IMR-90 (cell line): ENCODE data around the gene ZSCAN10. TPM values are rescaled to one million over a fixed set of nuclear protein-coding genes. Genes with fewer than 3 reads are reported as not detected.

Experiments
- ATAC-seq: fragments of 200-7000 bp; cut with Tn5 transposase; 2 replicates; pipeline ENCODE4 v1.9.1; 2020; ENCODE audit warnings: low read depth, mild to moderate bottlenecking, moderate library complexity
- BruUV-seq: library from RNA; stranded (reverse); fragments of 400-500 nt; replicated peaks from 2 replicates; lab custom pipeline; 2021; lab: Mats Ljungman, UMichigan
- CTCF ChIA-PET: fragments of 300-600 bp; formaldehyde crosslinking; extraction: SDS; loops from one replicate; lab custom pipeline; 2021; ENCODE audit warnings: antibody characterized with exemption; lab: Yijun Ruan, JAX
- POLR2A ChIA-PET: fragments of 300-600 bp; sonication (Branson Sonifier 250); formaldehyde crosslinking; loops from one replicate; lab custom pipeline; 2022; ENCODE audit warnings: antibody characterized with exemption; ENCODE audit not compliant: unreplicated experiment; lab: Charles Lee
- DNase-seq: peaks from one replicate; pipeline ENCODE4 v3.0.0; 2013
- H2AFZ ChIP-seq: replicated peaks from 2 replicates; pipeline ENCODE3; 2013; ENCODE audit warnings: low read length, mild to moderate bottlenecking; ENCODE audit not compliant: poor library complexity
- H2AK5ac ChIP-seq: 2 replicates; pipeline ENCODE4 v1.6.1; 2013; ENCODE audit warnings: low read depth, low read length, inconsistent platforms
- H2AK9ac ChIP-seq: replicated peaks from 2 replicates; pipeline ENCODE3; 2013; ENCODE audit warnings: mild to moderate bottlenecking, low read depth, low read length, moderate library complexity; ENCODE audit not compliant: poor library complexity
- H2BK120ac ChIP-seq: 2 replicates; pipeline ENCODE4 v1.6.1; 2013; ENCODE audit warnings: low read depth, low read length, inconsistent platforms
- H2BK15ac ChIP-seq: 3 replicates; pipeline ENCODE4 v1.6.1; 2013; ENCODE audit warnings: low read depth, low read length, inconsistent platforms
- H2BK20ac ChIP-seq: 2 replicates; pipeline ENCODE4 v1.6.1; 2013; ENCODE audit warnings: low read depth, mild to moderate bottlenecking, inconsistent platforms, low read length, moderate library complexity
- H2BK5ac ChIP-seq: 2 replicates; pipeline ENCODE4 v1.6.1; 2013; ENCODE audit warnings: mild to moderate bottlenecking, low read depth, low read length, inconsistent platforms; ENCODE audit not compliant: poor library complexity, severe bottlenecking
- H3K14ac ChIP-seq: replicated peaks from 2 replicates; pipeline ENCODE4 v1.6.1; 2013; ENCODE audit warnings: low read depth, low read length, inconsistent platforms
- H3K18ac ChIP-seq: 2 replicates; pipeline ENCODE4 v1.6.1; 2013; ENCODE audit warnings: low read depth, low read length, control low read depth
- H3K23ac ChIP-seq: 2 replicates; pipeline ENCODE4 v1.6.1; 2013; ENCODE audit warnings: low read depth, low read length, inconsistent platforms
- H3K27ac ChIP-seq: 2 replicates; pipeline ENCODE4 v1.5.1; 2013; ENCODE audit warnings: mild to moderate bottlenecking, control low read depth, low read length; ENCODE audit not compliant: insufficient read depth
- H3K27me3 ChIP-seq: 2 replicates; pipeline ENCODE4 v1.6.1; 2013; ENCODE audit warnings: low read length; ENCODE audit not compliant: control insufficient read depth, insufficient read depth
- H3K36me3 ChIP-seq: 2 replicates; pipeline ENCODE4 v1.6.1; 2013; ENCODE audit warnings: low read length, mixed read lengths; ENCODE audit not compliant: control insufficient read depth, insufficient read depth
- H3K4ac ChIP-seq: 2 replicates; pipeline ENCODE4 v1.6.1; 2013; ENCODE audit warnings: low read depth, low read length, inconsistent platforms
- H3K4me1 ChIP-seq: 2 replicates; pipeline ENCODE4 v1.6.1; 2013; ENCODE audit warnings: low read length, mixed read lengths; ENCODE audit not compliant: control insufficient read depth, insufficient read depth
- H3K4me2 ChIP-seq: 2 replicates; pipeline ENCODE4 v1.6.1; 2013; ENCODE audit warnings: low read depth, mild to moderate bottlenecking, control low read depth, low read length, moderate library complexity
- H3K4me3 ChIP-seq: 2 replicates; pipeline ENCODE4 v1.5.1; 2013; ENCODE audit warnings: low read depth, mild to moderate bottlenecking, control low read depth, low read length, moderate library complexity; ENCODE audit not compliant: insufficient read depth
- H3K56ac ChIP-seq: 2 replicates; pipeline ENCODE4 v1.6.1; 2013; ENCODE audit warnings: low read length, inconsistent platforms; ENCODE audit not compliant: insufficient read depth; ENCODE audit errors: extremely low read depth
- H3K79me1 ChIP-seq, 2 experiments: 2 replicates each; pipeline ENCODE4 v1.6.1; 2013; ENCODE audit warnings: low read length in 2 of 2, inconsistent platforms in 1 of 2, low read depth in 1 of 2
- H3K9ac ChIP-seq: 2 replicates; pipeline ENCODE4 v1.6.1; 2013; ENCODE audit warnings: low read depth, low read length, control low read depth
- H3K9me1 ChIP-seq: 2 replicates; pipeline ENCODE4 v1.6.1; 2013; ENCODE audit warnings: low read length, inconsistent platforms; ENCODE audit not compliant: insufficient read depth
- H3K9me3 ChIP-seq: 2 replicates; pipeline ENCODE4 v1.6.1; 2013; ENCODE audit warnings: low read length; ENCODE audit not compliant: control insufficient read depth, insufficient read depth
- H4K20me1 ChIP-seq: 2 replicates; pipeline ENCODE4 v1.6.1; 2013; ENCODE audit warnings: low read length, inconsistent platforms; ENCODE audit not compliant: insufficient read depth
- H4K5ac ChIP-seq: 2 replicates; pipeline ENCODE4 v1.6.1; 2013; ENCODE audit warnings: mild to moderate bottlenecking, low read depth, low read length, control low read depth
- H4K8ac ChIP-seq, 2 experiments: 2 replicates each; pipeline ENCODE4 v1.6.1; 2013; ENCODE audit warnings: low read depth in 2 of 2, low read length in 2 of 2, control low read depth in 1 of 2, inconsistent platforms in 1 of 2
- H4K91ac ChIP-seq: 2 replicates; pipeline ENCODE4 v1.6.1; 2013; ENCODE audit warnings: low read depth, low read length, inconsistent platforms; ENCODE audit not compliant: insufficient read depth
- CEBPB ChIP-seq: IDR thresholded peaks from 2 replicates; pipeline ENCODE4 v1.6.1; 2012; ENCODE audit warnings: low read depth, low read length, improper control_type of control experiment
- CHD1 ChIP-seq: IDR thresholded peaks from 2 replicates; pipeline ENCODE4 v1.6.1; 2012; ENCODE audit warnings: low read depth, low read length, improper control_type of control experiment
- FOS ChIP-seq: fragments of 150-350 bp; IDR thresholded peaks from 2 replicates; pipeline ENCODE4 v1.6.1; 2016; ENCODE audit warnings: low read depth, low read length
- NFE2L2 ChIP-seq: fragments of 150-350 bp; IDR thresholded peaks from 2 replicates; pipeline ENCODE4 v1.6.1; 2016; ENCODE audit warnings: low read depth, mild to moderate bottlenecking, low read length
- POLR2A ChIP-seq: IDR thresholded peaks from 2 replicates; pipeline ENCODE4 v1.6.1; 2012; ENCODE audit warnings: mild to moderate bottlenecking, low read depth, low read length
- WGBS, 2 experiments: methylation state at CpG; one replicate each; pipeline versions ENCODE4 v1.1.5 to v1.1.7; 2013; ENCODE audit warnings: missing lambda C conversion rate in 2 of 2; ENCODE audit not compliant: insufficient read length in 1 of 2; ENCODE audit errors: extremely low coverage in 2 of 2; 5-methylcytosine and 5-hydroxymethylcytosine counted together
- dilution Hi-C: fragments of 300-500 bp; cut with HindIII; formaldehyde crosslinking; loops from one replicate; pipeline ENCODE4 v1.14.3; 2018; ENCODE audit warnings: low sequenced_read_pairs; ENCODE audit not compliant: unreplicated experiment
- in situ Hi-C: fragments of 300-500 bp; cut with MboI; formaldehyde crosslinking; loops from 3 replicates; pipeline ENCODE4 v1.14.3; 2019; ENCODE audit warnings: low sequenced_read_pairs, inconsistent platforms, mixed read lengths
- intact Hi-C: fragments of 100-400 bp; cut with micrococcal nuclease; formaldehyde crosslinking; loops from 2 replicates; pipeline ENCODE4 v1.10.0; 2022
- microRNA-seq, 2 experiments: library from miRNA; stranded (forward) in 1 of 2; unstranded in 1 of 2; fragments of 10-50 nt in 1 of 2; fragments of <30 nt in 1 of 2; gene quantifications in 1 of 2; microRNA quantifications in 1 of 2; one replicate each; pipeline versions ENCODE3 to v1.1.0; 2013 to 2020; ENCODE audit not compliant: insufficient read depth in 1 of 2, insufficient read length in 1 of 2, unreplicated experiment in 1 of 2
- polyA plus RNA-seq, 3 experiments: library from polyadenylated mRNA; depleted of rRNA; stranded (reverse); fragments of >200 nt; gene quantifications; 2 replicates each; pipeline ENCODE4 v1.2.3, GENCODE V29; 2012; ENCODE audit warnings: low replicate concordance in 1 of 3
- small RNA-seq, 5 experiments: library from RNA; depleted of rRNA; stranded (forward); fragments of <200 nt; gene quantifications; one replicate each; pipeline ENCODE3, GENCODE V24; 2012
- total RNA-seq: library from RNA; depleted of rRNA; stranded (reverse); fragments of >200 nt; gene quantifications from 2 replicates; pipeline ENCODE4 v1.2.3, GENCODE V29; 2012; rRNA removed
- TF ChIP-seq, protein P1 (sequence below): fragments of 150-350 bp; IDR thresholded peaks from 2 replicates; pipeline ENCODE4 v1.6.1; 2016; ENCODE audit warnings: low read depth, mild to moderate bottlenecking, low read length, moderate library complexity, borderline replicate concordance

The ZSCAN10 gene
- total and polyA plus RNA-seq, 2 of the 4 experiments (the other 2 are of a cell fraction) = not detected

DNA sequence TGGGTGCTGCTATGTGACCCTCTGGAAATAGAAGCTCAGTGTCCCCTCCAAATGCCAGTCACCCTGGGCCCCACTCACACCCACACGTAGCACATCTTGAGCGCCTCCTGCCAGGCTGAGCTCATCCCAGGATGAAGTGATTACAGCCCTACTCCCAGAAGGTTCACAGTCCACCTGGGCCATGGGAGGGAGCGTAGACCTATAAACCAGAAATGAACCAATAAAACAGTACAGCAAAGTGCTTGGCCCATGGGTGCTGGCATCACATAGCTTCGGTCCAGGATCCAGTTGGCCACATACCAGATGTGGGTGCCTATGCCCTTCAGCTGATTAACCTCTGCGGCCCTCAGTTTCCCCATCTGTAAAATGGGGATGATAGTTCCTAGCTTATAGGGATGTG, 60.2 kb downstream of the ZSCAN10 start:
- ChIA-PET CTCF (interaction anchor here (2.3 kb wide), 1 partner anchor 11 kb away, joined by 7 read pairs; no protein-coding TSS in a partner anchor), POLR2A (no interaction called here)
- Histone ChIP-seq H2BK120ac (no peak overlapping the region), H2BK5ac (no peak overlapping the region), H3K79me1 (no peaks in the 10 kb centered on the region), H3K9ac (no peak overlapping the region), H3K23ac (0 out of 2 replicates have a peak overlapping the region, but pooled peaks have one; percentile 38), H3K27me3 (peaks cover 63% of the 10 kb centered on the region), H4K8ac (no peak overlapping the region), H2AFZ (peak overlapping the region; percentile 14), H2AK9ac (no peak overlapping the region), H3K27ac (no peak overlapping the region), H3K9me1 (no peaks in the 10 kb centered on the region), H2BK20ac (no peak overlapping the region), H3K36me3 (no peaks in the 10 kb centered on the region), H2BK15ac (no peak overlapping the region), H3K14ac (no peak overlapping the region), H3K4me2 (no peak overlapping the region), H3K4me1 (no peaks in the 10 kb centered on the region), H3K56ac (no peak overlapping the region), H3K18ac (no peak overlapping the region), H4K91ac (no peak overlapping the region), H3K4ac (no peak overlapping the region), H3K4me3 (no peak overlapping the region), H3K9me3 (no peaks in the 10 kb centered on the region), H2AK5ac (no peak overlapping the region), H4K5ac (no peak overlapping the region), H4K20me1 (no peaks in the 10 kb centered on the region)
- intact Hi-C loops (no loop called here), in situ Hi-C loops (no loop called here), dilution Hi-C loops (no loop called here)
- no TSS peak for BruUV-seq
- TF ChIP-seq NFE2L2 (no peak), POLR2A (no peak), CEBPB (no peak), FOS (no peak), CHD1 (no peak)
- TF ChIP-seq, protein P1, sequence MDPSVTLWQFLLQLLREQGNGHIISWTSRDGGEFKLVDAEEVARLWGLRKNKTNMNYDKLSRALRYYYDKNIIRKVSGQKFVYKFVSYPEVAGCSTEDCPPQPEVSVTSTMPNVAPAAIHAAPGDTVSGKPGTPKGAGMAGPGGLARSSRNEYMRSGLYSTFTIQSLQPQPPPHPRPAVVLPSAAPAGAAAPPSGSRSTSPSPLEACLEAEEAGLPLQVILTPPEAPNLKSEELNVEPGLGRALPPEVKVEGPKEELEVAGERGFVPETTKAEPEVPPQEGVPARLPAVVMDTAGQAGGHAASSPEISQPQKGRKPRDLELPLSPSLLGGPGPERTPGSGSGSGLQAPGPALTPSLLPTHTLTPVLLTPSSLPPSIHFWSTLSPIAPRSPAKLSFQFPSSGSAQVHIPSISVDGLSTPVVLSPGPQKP = no peak
- WGBS, 2 experiments = 50% methylated on average over 1 of the region's 5 CpGs; no CpG with 5 or more reads in 1 of the 2 experiments
- DNase-seq (no peak), ATAC-seq (no peak)

Small RNA genes lying within 50 kb of the gene (microRNA-seq; reads per million reads assigned to microRNA genes)
- gene RNU1-22P (ENCODE audit: insufficient read depth, insufficient read length) = not detected

Small RNA genes lying within 50 kb of the gene (small RNA-seq; reads per million reads assigned to genes)
- gene RNU1-22P = 0 to 4.8 (median 0.15) reads per million in 5 experiments

Other genes with a start within 250 kb of the ZSCAN10 start
- not detected in 2 replicates for gene PRSS22, start 241.1 kb downstream of the ZSCAN10 start, total RNA-seq
- gene PRSS22, start 241.1 kb downstream of the ZSCAN10 start, polyA plus RNA-seq (2012; rRNA removed) = not detected in 2 replicates
- gene FLYWCH2, start 216.1 kb downstream of the ZSCAN10 start, total RNA-seq = 42.3 and 48.9 TPM in 2 replicates
- gene FLYWCH2, start 216.1 kb downstream of the ZSCAN10 start, polyA plus RNA-seq (2012; rRNA removed) = 66.3 and 77.2 TPM in 2 replicates
- gene FLYWCH1, start 187.4 kb downstream of the ZSCAN10 start, total RNA-seq = 14.3 and 16.1 TPM in 2 replicates
- gene FLYWCH1, start 187.4 kb downstream of the ZSCAN10 start, polyA plus RNA-seq (2012; rRNA removed) = 25.2 and 32.3 TPM in 2 replicates
- not detected in 2 replicates for gene KREMEN2, start 135.0 kb downstream of the ZSCAN10 start, total RNA-seq
- gene KREMEN2, start 135.0 kb downstream of the ZSCAN10 start, polyA plus RNA-seq (2012; rRNA removed) = 0.03 and 0.11 TPM in 2 replicates
- 2.2 TPM in 2 replicates for gene PAQR4, start 129.9 kb downstream of the ZSCAN10 start, total RNA-seq
- gene PAQR4, start 129.9 kb downstream of the ZSCAN10 start, polyA plus RNA-seq (2012; rRNA removed) = 10.0 and 10.1 TPM in 2 replicates
- gene PKMYT1, start 118.8 kb downstream of the ZSCAN10 start, total RNA-seq = 1.8 and 2.8 TPM in 2 replicates
- 14.9 and 18.7 TPM in 2 replicates for gene PKMYT1, start 118.8 kb downstream of the ZSCAN10 start, polyA plus RNA-seq (2012; rRNA removed)
- gene CLDN9, start 86.4 kb downstream of the ZSCAN10 start, total RNA-seq = not detected in 2 replicates
- 0.05 TPM in 1 of 2 replicates, not detected in the other for gene CLDN9, start 86.4 kb downstream of the ZSCAN10 start, polyA plus RNA-seq (2012; rRNA removed)
- not detected in 2 replicates for gene CLDN6, start 81.1 kb downstream of the ZSCAN10 start, total RNA-seq
- 0.07 and 0.14 TPM in 2 replicates for gene CLDN6, start 81.1 kb downstream of the ZSCAN10 start, polyA plus RNA-seq (2012; rRNA removed)
- 103 and 118 TPM in 2 replicates for gene TNFRSF12A, start 78.9 kb downstream of the ZSCAN10 start, total RNA-seq
- gene TNFRSF12A, start 78.9 kb downstream of the ZSCAN10 start, polyA plus RNA-seq (2012; rRNA removed) = 304 and 346 TPM in 2 replicates
- 7.2 and 9.7 TPM in 2 replicates for gene HCFC1R1, start 75.4 kb downstream of the ZSCAN10 start, total RNA-seq
- gene HCFC1R1, start 75.4 kb downstream of the ZSCAN10 start, polyA plus RNA-seq (2012; rRNA removed) = 57.9 and 121 TPM in 2 replicates
- gene THOC6, start 75.3 kb downstream of the ZSCAN10 start, total RNA-seq = 16.1 and 16.8 TPM in 2 replicates
- gene THOC6, start 75.3 kb downstream of the ZSCAN10 start, polyA plus RNA-seq (2012; rRNA removed) = 23.1 and 26.0 TPM in 2 replicates
- under 0.01 and 0.18 TPM in 2 replicates for gene BICDL2, start 62.4 kb downstream of the ZSCAN10 start, total RNA-seq
- gene BICDL2, start 62.4 kb downstream of the ZSCAN10 start, polyA plus RNA-seq (2012; rRNA removed) = 0.17 and 0.19 TPM in 2 replicates
- gene MMP25, start 52.7 kb downstream of the ZSCAN10 start, total RNA-seq = not detected in 2 replicates
- gene MMP25, start 52.7 kb downstream of the ZSCAN10 start, polyA plus RNA-seq (2012; rRNA removed) = 0.07 TPM in 2 replicates
- 21.7 and 25.6 TPM in 2 replicates for gene IL32, start 33.7 kb downstream of the ZSCAN10 start, total RNA-seq
- gene IL32, start 33.7 kb downstream of the ZSCAN10 start, polyA plus RNA-seq (2012; rRNA removed) = 95.7 and 99.9 TPM in 2 replicates
- gene ZNF205, start 13.3 kb upstream of the ZSCAN10 start, total RNA-seq = 8.2 and 8.3 TPM in 2 replicates
- 12.7 and 14.5 TPM in 2 replicates for gene ZNF205, start 13.3 kb upstream of the ZSCAN10 start, polyA plus RNA-seq (2012; rRNA removed)
- gene ZNF213, start 35.7 kb upstream of the ZSCAN10 start, total RNA-seq = 0.56 and 0.72 TPM in 2 replicates
- 4.0 and 4.1 TPM in 2 replicates for gene ZNF213, start 35.7 kb upstream of the ZSCAN10 start, polyA plus RNA-seq (2012; rRNA removed)
- not detected in 2 replicates for gene OR1F1, start 88.9 kb upstream of the ZSCAN10 start, total RNA-seq
- 0.12 and 0.27 TPM in 2 replicates for gene OR1F1, start 88.9 kb upstream of the ZSCAN10 start, polyA plus RNA-seq (2012; rRNA removed)
- gene ZNF200, start 135.9 kb upstream of the ZSCAN10 start, total RNA-seq = 7.5 and 8.3 TPM in 2 replicates
- 2.8 and 3.7 TPM in 2 replicates for gene ZNF200, start 135.9 kb upstream of the ZSCAN10 start, polyA plus RNA-seq (2012; rRNA removed)
- gene MEFV, start 157.3 kb upstream of the ZSCAN10 start, total RNA-seq = not detected in 2 replicates
- not detected in 2 replicates for gene MEFV, start 157.3 kb upstream of the ZSCAN10 start, polyA plus RNA-seq (2012; rRNA removed)
- gene ZNF263, start 184.2 kb upstream of the ZSCAN10 start, total RNA-seq = 36.1 and 40.3 TPM in 2 replicates
- gene ZNF263, start 184.2 kb upstream of the ZSCAN10 start, polyA plus RNA-seq (2012; rRNA removed) = 17.1 and 20.8 TPM in 2 replicates
- gene TIGD7, start 206.1 kb upstream of the ZSCAN10 start, total RNA-seq = 2.7 and 3.9 TPM in 2 replicates
- gene TIGD7, start 206.1 kb upstream of the ZSCAN10 start, polyA plus RNA-seq (2012; rRNA removed) = 2.1 and 2.5 TPM in 2 replicates
- 15.4 and 17.8 TPM in 2 replicates for gene ZNF75A, start 206.2 kb upstream of the ZSCAN10 start, total RNA-seq
- 9.2 and 14.6 TPM in 2 replicates for gene ZNF75A, start 206.2 kb upstream of the ZSCAN10 start, polyA plus RNA-seq (2012; rRNA removed)